Measurements from ENCODE around the gene SH3D21. TPM values are rescaled to one million over a fixed set of nuclear protein-coding genes. Genes with fewer than 3 reads are reported as not detected.
A peak's percentile ranks its signal among the peaks of the same experiment; 100 is the strongest.

Gene SH3D21
- total RNA-seq, 1 experiment from 2014 or later = 18.3 TPM

DNA sequence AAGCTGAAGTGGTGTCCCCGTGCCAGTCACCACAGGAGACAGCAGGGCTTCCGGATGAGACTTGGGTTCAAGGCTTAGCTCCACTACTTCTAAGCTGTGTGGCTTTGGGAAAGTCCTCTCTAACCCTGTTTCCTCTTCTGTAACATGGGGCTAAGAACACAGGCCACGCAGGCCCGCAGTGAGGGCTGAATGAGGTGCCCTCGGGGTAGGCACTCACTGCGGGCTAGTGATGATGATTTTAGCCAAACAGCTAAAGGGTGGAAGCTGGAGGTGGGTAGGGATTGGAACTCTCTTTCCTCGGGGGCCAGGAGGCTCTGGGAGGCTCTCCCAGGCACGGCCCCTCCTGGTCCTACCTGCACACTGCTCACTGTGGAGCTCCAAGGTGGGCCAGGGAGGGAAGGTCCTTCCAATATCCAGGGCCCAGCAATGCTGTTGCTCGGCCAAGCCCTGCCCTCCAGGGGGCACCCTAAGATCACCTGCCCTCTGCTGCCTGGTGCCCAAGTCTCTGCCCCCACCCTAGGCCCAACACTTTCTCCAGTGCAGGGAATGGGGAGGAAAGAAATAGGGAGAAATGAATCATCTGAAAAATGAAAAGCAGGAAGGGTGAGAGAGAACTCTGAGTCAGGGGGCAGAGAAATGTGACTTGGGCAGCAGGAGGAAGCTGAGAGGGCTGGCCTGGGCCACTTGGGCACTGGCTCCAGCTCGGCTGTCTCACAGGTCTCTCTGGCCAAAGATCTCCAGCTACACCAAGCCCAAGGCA lies 36.4 kb downstream of the SH3D21 start:
- H4K8ac ChIP-seq (replicated peaks; ENCODE audit: insufficient read length, low read depth, low read length) = no peak overlapping the region
- H3K36me3 Mint-ChIP-seq (ENCODE audit: insufficient read depth in 1 of 3, low read depth in 3 of 3) = peaks cover 3 to 27% (median 21%) of the 10 kb centered on the region in 3 experiments; a peak in 6 of 7 replicates
- no peak overlapping the region for H3K56ac ChIP-seq (ENCODE audit: insufficient read length, low read depth, low read length)
- no peak overlapping the region for H4K5ac ChIP-seq (ENCODE audit: insufficient read length, low read depth, low read length)
- no peaks in the 10 kb centered on the region for H3K23me2 ChIP-seq (ENCODE audit: insufficient read length, low read depth, low read length, poor library complexity, severe bottlenecking)
- no peaks in the 10 kb centered on the region for H3K4me1 ChIP-seq (ENCODE audit: insufficient read depth, low read length)
- no peaks in the 10 kb centered on the region for H3K79me1 ChIP-seq (ENCODE audit: insufficient read depth, low read depth, low read length, poor library complexity, severe bottlenecking)
- no peak overlapping the region for H3K4me3 Mint-ChIP-seq
- no peak overlapping the region for H3K4me2 ChIP-seq (ENCODE audit: insufficient read depth, insufficient read length, low read length)
- H2BK12ac ChIP-seq (ENCODE audit: insufficient read length, low read depth, low read length) = no peak overlapping the region
- H3K14ac ChIP-seq (ENCODE audit: insufficient read depth, low read length) = no peak overlapping the region
- no peak overlapping the region for H4K91ac ChIP-seq (ENCODE audit: insufficient read length, low read depth, low read length)
- no peaks in the 10 kb centered on the region for H3K9me3 Mint-ChIP-seq
- no peaks in the 10 kb centered on the region for H4K20me1 ChIP-seq (ENCODE audit: control insufficient read depth, insufficient read depth, insufficient read length)
- no peak overlapping the region for H3K27ac Mint-ChIP-seq
- no peaks in the 10 kb centered on the region for H3K27me3 ChIP-seq (ENCODE audit: insufficient read depth, low read length)
- TF ChIP-seq, protein P1, sequence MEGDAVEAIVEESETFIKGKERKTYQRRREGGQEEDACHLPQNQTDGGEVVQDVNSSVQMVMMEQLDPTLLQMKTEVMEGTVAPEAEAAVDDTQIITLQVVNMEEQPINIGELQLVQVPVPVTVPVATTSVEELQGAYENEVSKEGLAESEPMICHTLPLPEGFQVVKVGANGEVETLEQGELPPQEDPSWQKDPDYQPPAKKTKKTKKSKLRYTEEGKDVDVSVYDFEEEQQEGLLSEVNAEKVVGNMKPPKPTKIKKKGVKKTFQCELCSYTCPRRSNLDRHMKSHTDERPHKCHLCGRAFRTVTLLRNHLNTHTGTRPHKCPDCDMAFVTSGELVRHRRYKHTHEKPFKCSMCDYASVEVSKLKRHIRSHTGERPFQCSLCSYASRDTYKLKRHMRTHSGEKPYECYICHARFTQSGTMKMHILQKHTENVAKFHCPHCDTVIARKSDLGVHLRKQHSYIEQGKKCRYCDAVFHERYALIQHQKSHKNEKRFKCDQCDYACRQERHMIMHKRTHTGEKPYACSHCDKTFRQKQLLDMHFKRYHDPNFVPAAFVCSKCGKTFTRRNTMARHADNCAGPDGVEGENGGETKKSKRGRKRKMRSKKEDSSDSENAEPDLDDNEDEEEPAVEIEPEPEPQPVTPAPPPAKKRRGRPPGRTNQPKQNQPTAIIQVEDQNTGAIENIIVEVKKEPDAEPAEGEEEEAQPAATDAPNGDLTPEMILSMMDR (conservative IDR thresholded peaks at IDR 0.05) = peak; percentile 75
- H2BK15ac ChIP-seq (ENCODE audit: low read depth, low read length) = no peak overlapping the region
- no peak overlapping the region for H3K9ac ChIP-seq (ENCODE audit: extremely low read depth, insufficient read length, low read length)
- no peaks in the 10 kb centered on the region for H3K4me1 Mint-ChIP-seq
- WGBS (ENCODE audit: extremely low coverage, insufficient read length, low lambda C conversion rate) = no CpG with 5 or more reads among the region's 10 CpGs
- no peak overlapping the region for H3K4ac ChIP-seq (ENCODE audit: low read depth, low read length)
- no peak overlapping the region for H3T11ph ChIP-seq (ENCODE audit: low read length)
- H2AK5ac ChIP-seq (ENCODE audit: insufficient read length, low read length) = no peak overlapping the region
- no peak overlapping the region for H3K23ac ChIP-seq (ENCODE audit: insufficient read length, low read depth, low read length)
- no peaks in the 10 kb centered on the region; the same call in 1 of the 2 replicates for H3K27me3 Mint-ChIP-seq (ENCODE audit: low read depth)
- no peaks in the 10 kb centered on the region for H3K9me3 ChIP-seq (ENCODE audit: control insufficient read depth, low read depth, low read length)
- no peak overlapping the region for H2BK120ac ChIP-seq (ENCODE audit: low read depth, low read length, poor library complexity, severe bottlenecking)
- no peak overlapping the region for H2AFZ ChIP-seq (ENCODE audit: low read length)
- peak; percentile 67 for DNase-seq
- H3K27ac ChIP-seq (ENCODE audit: insufficient read length, low read depth, low read length) = no peak overlapping the region
- no peak overlapping the region for H2BK20ac ChIP-seq (ENCODE audit: low read depth, low read length, poor library complexity, severe bottlenecking)
- no peak overlapping the region for H3K18ac ChIP-seq (ENCODE audit: insufficient read length, low read depth, low read length)
- H3K79me2 ChIP-seq (ENCODE audit: insufficient read depth, low read length) = no peaks in the 10 kb centered on the region
- no peak overlapping the region for H2BK5ac ChIP-seq (ENCODE audit: insufficient read length, low read length)

All from H9 (cell line).